Neural crest cell (in vitro differentiated cells): ENCODE data around the gene TAAR5. TPM values are rescaled to one million over a fixed set of nuclear protein-coding genes. Genes with fewer than 3 reads are reported as not detected.

Experiments
- DNase-seq: peaks from one replicate; pipeline ENCODE4 v3.0.0; 2021; ENCODE audit warnings: low read depth, mixed read lengths, low spot score
- H3K27ac Mint-ChIP-seq: one replicate; pipeline ENCODE4 v1.8.0; 2021; ENCODE audit warnings: mild to moderate bottlenecking, mixed read lengths; ENCODE audit not compliant: unreplicated experiment
- H3K27me3 Mint-ChIP-seq: 2 replicates; pipeline ENCODE4 v1.8.0; 2021; ENCODE audit warnings: low read depth, mild to moderate bottlenecking, mixed read lengths
- H3K36me3 Mint-ChIP-seq: 2 replicates; pipeline ENCODE4 v1.8.0; 2021; ENCODE audit warnings: low read depth, mild to moderate bottlenecking, mixed read lengths
- H3K4me1 Mint-ChIP-seq: 2 replicates; pipeline ENCODE4 v1.8.0; 2021; ENCODE audit warnings: mixed read lengths
- H3K4me3 Mint-ChIP-seq: one replicate; pipeline ENCODE4 v1.8.0; 2021; ENCODE audit warnings: mild to moderate bottlenecking, mixed read lengths
- H3K9me3 Mint-ChIP-seq: 2 replicates; pipeline ENCODE4 v1.8.0; 2021; ENCODE audit warnings: mixed read lengths
- CTCF ChIP-seq: fragments of 200-600 bp; sonication (generic); conservative IDR thresholded peaks from 2 replicates; pipeline ENCODE4 v1.5.0; 2021; ENCODE audit warnings: antibody characterized with exemption, mild to moderate bottlenecking
- total RNA-seq: library from RNA; stranded (reverse); gene quantifications from 2 replicates; pipeline ENCODE4 v1.2.1, GENCODE V29; 2021

Gene TAAR5
- total RNA-seq, 1 donor from 2014 or later, result not detected

- Mint-ChIP-seq H3K4me3 (no peak overlapping the region), H3K27me3 (no peaks in the 10 kb centered on the region), H3K4me1 (no peaks in the 10 kb centered on the region), H3K9me3 (no peaks in the 10 kb centered on the region), H3K27ac (no peak overlapping the region), H3K36me3 (no peaks in the 10 kb centered on the region)
- no peak for TF ChIP-seq CTCF
- no peak for DNase-seq
These were observed 821 bp upstream of the TAAR5 start for GRCh38 chr6:132590362-132590761.

GRCh38 chr6:132587424-132587823 lies 2.1 kb downstream of the TAAR5 start:
- H3K27ac Mint-ChIP-seq, result no peak overlapping the region
- H3K9me3 Mint-ChIP-seq, result no peaks in the 10 kb centered on the region
- H3K27me3 Mint-ChIP-seq, result no peaks in the 10 kb centered on the region
- H3K4me1 Mint-ChIP-seq, result no peaks in the 10 kb centered on the region
- H3K4me3 Mint-ChIP-seq, result no peak overlapping the region
- DNase-seq, result no peak
- no peak for TF ChIP-seq CTCF
- no peaks in the 10 kb centered on the region for H3K36me3 Mint-ChIP-seq

- Mint-ChIP-seq H3K4me1 (no peaks in the 10 kb centered on the region), H3K27me3 (no peaks in the 10 kb centered on the region), H3K36me3 (no peaks in the 10 kb centered on the region), H3K9me3 (no peaks in the 10 kb centered on the region), H3K4me3 (no peak overlapping the region), H3K27ac (no peak overlapping the region)
- no peak for DNase-seq
- no peak for TF ChIP-seq CTCF
These were observed 4.8 kb downstream of the TAAR5 start for GRCh38 chr6:132584698-132585097.

GRCh38 chr6:132571774-132572173 lies 17.8 kb downstream of the TAAR5 start:
- Mint-ChIP-seq H3K4me3 (no peak overlapping the region), H3K27ac (no peak overlapping the region), H3K9me3 (no peaks in the 10 kb centered on the region), H3K4me1 (peaks cover 14% of the 10 kb centered on the region), H3K36me3 (no peaks in the 10 kb centered on the region), H3K27me3 (no peaks in the 10 kb centered on the region)
- no peak for TF ChIP-seq CTCF
- no peak for DNase-seq

- no peak for TF ChIP-seq CTCF
- Mint-ChIP-seq H3K27me3 (no peaks in the 10 kb centered on the region), H3K27ac (no peak within 1 kb of the TSS), H3K4me1 (peaks cover 14% of the 10 kb centered on the region), H3K36me3 (no peaks in the 10 kb centered on the region), H3K9me3 (no peaks in the 10 kb centered on the region), H3K4me3 (no peak within 1 kb of the TSS)
- DNase-seq, result no peak
These were observed 19.2 kb downstream of the TAAR5 start, which contains the start of gene TAAR6 for GRCh38 chr6:132570221-132570777. Gene TAAR6 (plus strand): TSS chr6:132570322. CDS start chr6:132570322, 0 bp downstream.
